Bronchial smooth muscle cell (primary cell): Measurements from ENCODE around the gene ARHGAP25. TPM values are rescaled to one million over a fixed set of nuclear protein-coding genes. Genes with fewer than 3 reads are reported as not detected.

Experiments used
- total RNA-seq: library from RNA; depleted of rRNA; stranded (reverse); fragments of >200 nt; gene quantifications from 2 replicates; pipeline ENCODE4 v1.2.1, GENCODE V29; 2014

Gene ARHGAP25, protein sequence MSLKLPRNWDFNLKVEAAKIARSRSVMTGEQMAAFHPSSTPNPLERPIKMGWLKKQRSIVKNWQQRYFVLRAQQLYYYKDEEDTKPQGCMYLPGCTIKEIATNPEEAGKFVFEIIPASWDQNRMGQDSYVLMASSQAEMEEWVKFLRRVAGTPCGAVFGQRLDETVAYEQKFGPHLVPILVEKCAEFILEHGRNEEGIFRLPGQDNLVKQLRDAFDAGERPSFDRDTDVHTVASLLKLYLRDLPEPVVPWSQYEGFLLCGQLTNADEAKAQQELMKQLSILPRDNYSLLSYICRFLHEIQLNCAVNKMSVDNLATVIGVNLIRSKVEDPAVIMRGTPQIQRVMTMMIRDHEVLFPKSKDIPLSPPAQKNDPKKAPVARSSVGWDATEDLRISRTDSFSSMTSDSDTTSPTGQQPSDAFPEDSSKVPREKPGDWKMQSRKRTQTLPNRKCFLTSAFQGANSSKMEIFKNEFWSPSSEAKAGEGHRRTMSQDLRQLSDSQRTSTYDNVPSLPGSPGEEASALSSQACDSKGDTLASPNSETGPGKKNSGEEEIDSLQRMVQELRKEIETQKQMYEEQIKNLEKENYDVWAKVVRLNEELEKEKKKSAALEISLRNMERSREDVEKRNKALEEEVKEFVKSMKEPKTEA
- 0.09 and 0.47 TPM in 2 replicates for total RNA-seq

DNA sequence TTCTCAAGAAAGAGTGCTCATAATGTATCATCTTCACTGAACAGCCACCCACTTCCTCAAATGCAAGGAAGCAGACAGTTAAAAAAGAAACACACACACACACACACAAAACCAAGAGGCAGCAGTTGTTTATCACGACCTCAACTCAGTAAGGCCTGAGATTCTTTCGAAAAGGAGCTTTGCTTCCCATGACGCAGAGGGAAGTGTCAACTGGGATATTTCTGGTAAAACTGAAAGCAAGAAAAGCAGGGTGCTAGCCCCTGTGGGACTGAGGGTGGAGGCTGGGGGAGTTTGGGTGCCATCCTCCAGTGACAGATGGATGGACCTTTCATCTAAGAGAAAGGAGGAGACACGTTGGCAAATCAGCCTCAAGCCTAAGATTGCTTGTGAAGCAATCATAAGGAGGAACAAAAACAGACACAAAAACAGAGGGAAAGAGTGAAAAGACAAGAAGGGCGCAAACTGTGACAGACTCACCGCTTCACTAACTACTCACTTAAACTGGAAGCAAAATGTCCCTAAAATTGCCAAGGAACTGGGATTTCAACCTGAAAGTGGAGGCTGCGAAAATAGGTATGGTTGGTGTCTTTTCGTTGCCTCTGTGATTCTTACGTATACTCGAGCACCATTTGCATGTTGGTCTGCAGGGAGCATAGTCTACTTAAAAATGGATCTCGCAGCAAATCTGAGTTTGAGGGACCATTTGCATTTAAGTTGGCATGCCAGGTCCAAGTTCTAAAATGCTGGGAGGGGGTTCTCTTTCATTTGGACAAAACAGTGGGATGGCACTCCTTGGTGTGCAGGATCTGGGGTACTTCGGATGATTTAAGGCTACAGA, at the start of gene ARHGAP25:
Gene ARHGAP25, plus strand, starts transcription at position 124 of the 838 bp plus-strand sequence. Its CDS starts 389 bp downstream, at position 513.

DNA sequence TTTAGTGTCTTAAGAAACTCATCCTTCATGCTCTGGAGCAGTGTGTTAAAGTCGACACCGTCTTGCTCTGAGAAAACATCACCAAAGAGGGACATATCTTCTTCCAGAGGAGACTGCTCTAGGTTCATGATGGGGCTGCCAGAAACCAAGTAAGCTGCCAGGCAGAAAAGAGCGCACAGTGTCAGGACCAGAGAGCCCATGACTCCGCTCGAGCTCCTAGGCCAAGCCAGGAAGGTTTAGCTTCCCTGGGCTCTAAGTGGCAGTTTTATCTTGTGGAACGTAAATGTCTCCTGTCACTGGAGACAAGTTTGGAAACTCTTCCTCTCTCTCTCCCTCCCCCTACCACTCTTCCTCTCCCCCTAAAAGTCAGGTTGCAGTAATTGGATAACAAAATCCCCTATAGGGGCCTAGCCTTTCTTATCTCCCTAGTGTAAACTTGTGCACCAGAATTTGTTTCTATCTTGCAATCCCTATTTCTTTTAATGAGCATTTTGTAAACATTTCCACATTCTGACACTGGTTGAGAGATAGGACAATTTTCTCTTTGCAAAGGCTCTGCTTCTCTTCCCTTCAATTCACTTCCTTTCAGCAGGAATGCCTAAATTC, 136.7 kb downstream of the ARHGAP25 start, which contains the start of gene BMP10:
Gene BMP10, minus strand, starts transcription at position 239 of the 606 bp plus-strand sequence. Its CDS starts 39 bp downstream, at position 200.

Other genes starting within 250 kb of the ARHGAP25 start
- gene PROKR1, start 91.2 kb upstream of the ARHGAP25 start, total RNA-seq = not detected in 2 replicates
- not detected in 2 replicates for gene BMP10, start 136.6 kb downstream of the ARHGAP25 start, total RNA-seq
- gene GKN2, start 218.1 kb downstream of the ARHGAP25 start, total RNA-seq = not detected in 2 replicates
- not detected in 2 replicates for gene GKN1, start 239.8 kb downstream of the ARHGAP25 start, total RNA-seq